Left ventricle myocardium superior (tissue), 1 donor: ENCODE results near the gene PIGT. TPM values are rescaled to one million over a fixed set of nuclear protein-coding genes. Genes with fewer than 3 reads are reported as not detected.
A peak's percentile ranks its signal among the peaks of the same experiment; 100 is the strongest.

ENCODE experiments used
- ATAC-seq: fragments of 200-7000 bp; cut with Tn5 transposase; one replicate; pipeline ENCODE4 v1.9.1; 2020; ENCODE audit warnings: mild to moderate bottlenecking, moderate library complexity
- DNase-seq: peaks from one replicate; pipeline ENCODE4 v3.0.0-alpha.2; 2020
- intact Hi-C: fragments of 100-400 bp; cut with micrococcal nuclease; formaldehyde crosslinking; loops from one replicate; pipeline ENCODE4 v1.11.0; 2022
- long read RNA-seq: library from polyadenylated mRNA; unstranded; transcript quantifications from one replicate; pipeline ENCODE4 v2.0.0, GENCODE V29; 2021
- total RNA-seq: library from RNA; stranded (reverse); fragmentation: NEBNext Ultra II Directional; extraction: Animal tissue kit (Norgen Biotek cat#: 25700); gene quantifications from one replicate; pipeline ENCODE4 v1.2.1, GENCODE V29; 2021
- donor health status: DM: no; HTN: yes; CAD: no; lungs with severe emphysema.

PIGT gene
- total RNA-seq = 115 TPM
- long read RNA-seq, transcript PIGT-202 (12 exons, 2,245 nt) = major isoform, 62 of 128 reads
- long read RNA-seq, partial matches to known transcripts = 54 of 128 reads
- long read RNA-seq, other reads (novel, unspliced or antisense) = 1 of 128 reads

- intact Hi-C loops = no loop called here
- peak; percentile 90 for DNase-seq
- ATAC-seq = peak; percentile 71
These were observed at the start of gene PIGT for GRCh38 chr20:45415822-45416637. Gene PIGT, plus strand, starts transcription at chr20:45416141. Its CDS starts 16 bp downstream, at chr20:45416157.

- ATAC-seq = no peak
- intact Hi-C loops = no loop called here
- no peak for DNase-seq
These were observed 49.7 kb upstream of the PIGT start for GRCh38 chr20:45366192-45366591.

GRCh38 chr20:45366631-45367030 is 49.3 kb upstream of the PIGT start:
- intact Hi-C loops = no loop called here
- no peak for ATAC-seq
- DNase-seq = no peak

- DNase-seq (no peak), ATAC-seq (no peak)
- intact Hi-C loops = no loop called here
These were observed 48.8 kb upstream of the PIGT start for GRCh38 chr20:45367126-45367525.

- no peak for ATAC-seq
- DNase-seq = no peak
- intact Hi-C loops = no loop called here
These were observed 47.5 kb upstream of the PIGT start for GRCh38 chr20:45368221-45368980.

- DNase-seq = no peak
These were observed 45.3 kb upstream of the PIGT start for GRCh38 chr20:45370571-45371160.

GRCh38 chr20:45372241-45372640 is 43.7 kb upstream of the PIGT start:
- ATAC-seq (no peak), DNase-seq (no peak)
- intact Hi-C loops = loop anchor here (10.0 kb wide), 1 partner anchor 63 kb away; no protein-coding TSS in a partner anchor

More at GRCh38 chr20:45370571-45371160, 45.3 kb upstream of the PIGT start:
- no peak for ATAC-seq
- intact Hi-C loops = loop anchor here (10.0 kb wide), 1 partner anchor 64 kb away; no protein-coding TSS in a partner anchor

- intact Hi-C loops = loop anchor here (10.0 kb wide), 1 partner anchor 62 kb away; no protein-coding TSS in a partner anchor
- ATAC-seq (peak; percentile 75), DNase-seq (peak; percentile 66)
These were observed 43.1 kb upstream of the PIGT start for GRCh38 chr20:45372646-45373352.

- intact Hi-C loops = loop anchor here (10.0 kb wide), 1 partner anchor 61 kb away; no protein-coding TSS in a partner anchor
- DNase-seq (peak; percentile 91), ATAC-seq (peak; percentile 92)
These were observed 42.4 kb upstream of the PIGT start for GRCh38 chr20:45373353-45374100.

GRCh38 chr20:45374101-45374467 is 41.9 kb upstream of the PIGT start:
- DNase-seq = no peak
- ATAC-seq = no peak
- intact Hi-C loops = loop anchor here (10.0 kb wide), 1 partner anchor 61 kb away; no protein-coding TSS in a partner anchor

- intact Hi-C loops = loop anchor here (10.0 kb wide), 1 partner anchor 60 kb away; no protein-coding TSS in a partner anchor
- DNase-seq (no peak), ATAC-seq (no peak)
These were observed 41.0 kb upstream of the PIGT start for GRCh38 chr20:45374966-45375365.

GRCh38 chr20:45377269-45377668 is 38.7 kb upstream of the PIGT start:
- intact Hi-C loops = loop anchor here (10.0 kb wide), 1 partner anchor 58 kb away; no protein-coding TSS in a partner anchor
- DNase-seq (no peak), ATAC-seq (no peak)

GRCh38 chr20:45378191-45378590 is 37.8 kb upstream of the PIGT start, which contains the start of gene TP53TG5:
Gene TP53TG5, minus strand, starts transcription at chr20:45378325. Its CDS starts 89 bp downstream, at chr20:45378236.
- ATAC-seq (no peak), DNase-seq (no peak)
- intact Hi-C loops = loop anchor here (10.0 kb wide), 1 partner anchor 57 kb away; no protein-coding TSS in a partner anchor

GRCh38 chr20:45387274-45387673 is 28.7 kb upstream of the PIGT start:
- DNase-seq = no peak
- intact Hi-C loops = no loop called here
- no peak for ATAC-seq

GRCh38 chr20:45390931-45391330 is 25.0 kb upstream of the PIGT start:
- DNase-seq = no peak
- intact Hi-C loops = no loop called here
- no peak for ATAC-seq

GRCh38 chr20:45391559-45391958 is 24.4 kb upstream of the PIGT start:
- ATAC-seq = no peak
- intact Hi-C loops = no loop called here

GRCh38 chr20:45392733-45393132 is 23.2 kb upstream of the PIGT start:
- peak; percentile 47 for ATAC-seq
- no peak for DNase-seq
- intact Hi-C loops = no loop called here

More at GRCh38 chr20:45391559-45391958, 24.4 kb upstream of the PIGT start:
- DNase-seq = no peak
